ENCODE measurements around the gene RFT1. TPM values are rescaled to one million over a fixed set of nuclear protein-coding genes. Genes with fewer than 3 reads are reported as not detected.

RFT1 gene
- total RNA-seq, 2 experiments from 2014 or later, result 42.5 to 42.9 TPM

- ChIA-PET CTCF (interaction anchor here (1.3 to 3.3 kb wide), 4 partner anchors 8 to 55 kb away, joined by 3 to 21 read pairs (median 7); no protein-coding TSS in a partner anchor), POLR2A (interaction anchor here (0.9 kb wide), 1 partner anchor 24 kb away, joined by 3 read pairs; no protein-coding TSS in a partner anchor)
- Mint-ChIP-seq H3K27ac (no peak overlapping the region), H3K27me3 (no peaks in the 10 kb centered on the region), H3K4me1 (ENCODE audit: low read depth) (no peaks in the 10 kb centered on the region), H3K36me3 (ENCODE audit: low read depth) (no peaks in the 10 kb centered on the region), H3K9me3 (no peaks in the 10 kb centered on the region), H3K4me3 (no peak overlapping the region)
- DNase-seq (no peak), ATAC-seq (peak; percentile 81)
- intact Hi-C loops (cut with micrococcal nuclease), result no loop called here
- no peak for TF ChIP-seq CTCF (IDR thresholded peaks at IDR 0.05)
These were observed 10.9 kb upstream of the RFT1 start for GRCh38 chr3:53140847-53141845.

GRCh38 chr3:53139906-53140846 lies 9.9 kb upstream of the RFT1 start:
- H3K27me3 Mint-ChIP-seq, result no peaks in the 10 kb centered on the region
- ChIA-PET CTCF (interaction anchor here (1.3 kb wide), 1 partner anchor 18 kb away, joined by 3 read pairs; no protein-coding TSS in a partner anchor), POLR2A (no interaction called here)
- H3K4me3 Mint-ChIP-seq, result no peak overlapping the region
- no peak for TF ChIP-seq CTCF (IDR thresholded peaks at IDR 0.05)
- DNase-seq (no peak), ATAC-seq (no peak)
- no peak overlapping the region for H3K27ac Mint-ChIP-seq
- intact Hi-C loops (cut with micrococcal nuclease), result loop anchor here (10.0 kb wide), 1 partner anchor 205 kb away; the partner anchor contains the start of gene DCP1A
- no peaks in the 10 kb centered on the region for H3K4me1 Mint-ChIP-seq (ENCODE audit: low read depth)
- no peaks in the 10 kb centered on the region for H3K36me3 Mint-ChIP-seq (ENCODE audit: low read depth)
- no peaks in the 10 kb centered on the region for H3K9me3 Mint-ChIP-seq

GRCh38 chr3:53137835-53138446 lies 7.7 kb upstream of the RFT1 start:
- Mint-ChIP-seq H3K27me3 (no peaks in the 10 kb centered on the region), H3K36me3 (ENCODE audit: low read depth) (no peaks in the 10 kb centered on the region), H3K9me3 (no peaks in the 10 kb centered on the region), H3K4me3 (no peak overlapping the region), H3K27ac (no peak overlapping the region), H3K4me1 (ENCODE audit: low read depth) (no peaks in the 10 kb centered on the region)
- TF ChIP-seq CTCF (IDR thresholded peaks at IDR 0.05), result no peak
- ATAC-seq (no peak), DNase-seq (no peak)
- POLR2A ChIA-PET, result interaction anchor here (0.5 kb wide), 1 partner anchor 12 kb away, joined by 4 read pairs; no protein-coding TSS in a partner anchor
- CTCF ChIA-PET, result interaction anchor here (11.3 kb wide), 1 partner anchor 60 kb away, joined by 178 read pairs; no protein-coding TSS in a partner anchor
- intact Hi-C loops (cut with micrococcal nuclease), result loop anchor here (10.0 kb wide), 1 partner anchor 207 kb away; the partner anchor contains the start of gene DCP1A

GRCh38 chr3:53137221-53137620 lies 7.0 kb upstream of the RFT1 start:
- TF ChIP-seq CTCF (IDR thresholded peaks at IDR 0.05), result no peak
- Mint-ChIP-seq H3K4me1 (ENCODE audit: low read depth) (no peaks in the 10 kb centered on the region), H3K27me3 (no peaks in the 10 kb centered on the region), H3K4me3 (no peak overlapping the region), H3K36me3 (ENCODE audit: low read depth) (no peaks in the 10 kb centered on the region), H3K9me3 (no peaks in the 10 kb centered on the region), H3K27ac (no peak overlapping the region)
- no peak for DNase-seq
- intact Hi-C loops (cut with micrococcal nuclease), result loop anchor here (10.0 kb wide), 1 partner anchor 208 kb away; the partner anchor contains the start of gene DCP1A
- ATAC-seq, result no peak
- ChIA-PET CTCF (interaction anchor here (11.3 kb wide), 1 partner anchor 61 kb away, joined by 178 read pairs; no protein-coding TSS in a partner anchor), POLR2A (interaction anchor here (0.5 to 1.4 kb wide), 2 partner anchors 11 to 17 kb away, joined by 4 read pairs; no protein-coding TSS in a partner anchor)

Measured in activated CD8-positive, alpha-beta T cell treated with anti-CD3 and anti-CD28 coated beads for 36 hours (primary cell).